Endothelial cell of umbilical vein (primary cell): ENCODE data around the gene ZNF778. TPM values are rescaled to one million over a fixed set of nuclear protein-coding genes. Genes with fewer than 3 reads are reported as not detected.

Source experiments
- BruUV-seq: library from RNA; stranded (reverse); fragments of 400-500 nt; replicated peaks from 2 replicates; lab custom pipeline; 2021; lab: Mats Ljungman, UMichigan
- CTCF ChIA-PET: fragments of 300-600, 350-600 bp; sonication (Branson Sonifier 250); formaldehyde crosslinking; loops from one replicate; lab custom pipeline; 2021; ENCODE audit warnings: antibody characterized with exemption, inconsistent platforms; lab: Charles Lee
- POLR2A ChIA-PET: fragments of 300-600, 350-600 bp; sonication (Branson Sonifier 250); formaldehyde crosslinking; loops from one replicate; lab custom pipeline; 2021; ENCODE audit warnings: antibody characterized with exemption, inconsistent platforms; lab: Charles Lee
- DNase-seq: peaks from one replicate; pipeline ENCODE4 v3.0.0-alpha.2; 2011; ENCODE audit warnings: low read depth, low spot score
- FAIRE-seq: peaks from 2 replicates; lab custom pipeline; 2011; peaks lifted over from hg19 to GRCh38; lab: Jason Lieb, UNC
- H2AFZ ChIP-seq: 2 replicates; pipeline ENCODE4 v1.6.0; 2012; ENCODE audit warnings: low read depth, low read length, control low read depth, inconsistent platforms
- H3K27ac ChIP-seq: 2 replicates; pipeline ENCODE4 v1.5.1; 2011; ENCODE audit warnings: low read depth, mild to moderate bottlenecking, control low read depth, low read length, moderate library complexity; ENCODE audit not compliant: insufficient read depth
- H3K27me3 ChIP-seq, 2 experiments: 2 replicates each; pipeline versions ENCODE4 v1.6.0 to v1.6.1; 2011; ENCODE audit warnings: low read length in 2 of 2, mixed read lengths in 1 of 2; ENCODE audit not compliant: control insufficient read depth in 2 of 2, insufficient read depth in 2 of 2
- H3K36me3 ChIP-seq, 2 experiments: 2 replicates in 1 of 2; 3 replicates in 1 of 2; pipeline ENCODE4 v1.5.1; 2011; ENCODE audit warnings: low read length in 2 of 2, mild to moderate bottlenecking in 1 of 2, moderate library complexity in 1 of 2; ENCODE audit not compliant: control insufficient read depth in 2 of 2, insufficient read depth in 2 of 2; ENCODE audit errors: extremely low read depth in 1 of 2
- H3K4me1 ChIP-seq: 3 replicates; pipeline ENCODE4 v1.5.1; 2011; ENCODE audit warnings: mild to moderate bottlenecking, low read length; ENCODE audit not compliant: control insufficient read depth, insufficient read depth; ENCODE audit errors: extremely low read depth
- H3K4me2 ChIP-seq: 2 replicates; pipeline ENCODE4 v1.6.1; 2011; ENCODE audit warnings: low read length, control low read depth, mixed read lengths; ENCODE audit not compliant: insufficient read depth
- H3K4me3 ChIP-seq, 3 experiments: fragments of 200-600 bp in 1 of 3; sonication (generic), shearing (Covaris generic) in 1 of 3; replicated peaks in 1 of 3; 2 replicates each; pipeline ENCODE4 v1.5.1; 2011 to 2016; ENCODE audit warnings: control low read depth in 3 of 3, low read length in 3 of 3, mild to moderate bottlenecking in 2 of 3, inconsistent platforms in 1 of 3, low read depth in 1 of 3, moderate library complexity in 1 of 3; ENCODE audit not compliant: insufficient read depth in 1 of 3
- H3K79me2 ChIP-seq: 2 replicates; pipeline ENCODE4 v1.6.0; 2012; ENCODE audit warnings: low read length, inconsistent platforms; ENCODE audit not compliant: control insufficient read depth, insufficient read depth
- H3K9ac ChIP-seq: replicated peaks from 2 replicates; pipeline ENCODE3; 2011; ENCODE audit warnings: low read length, control low read depth; ENCODE audit not compliant: insufficient read depth; ENCODE audit errors: extremely low read depth
- H3K9me1 ChIP-seq: replicated peaks from 3 replicates; pipeline ENCODE4 v1.6.0; 2011; ENCODE audit warnings: mild to moderate bottlenecking, low read length; ENCODE audit not compliant: control insufficient read depth, insufficient read depth; ENCODE audit errors: extremely low read depth
- H3K9me3 ChIP-seq: replicated peaks from 2 replicates; pipeline ENCODE4 v1.5.1; 2012; ENCODE audit warnings: low read length, inconsistent platforms; ENCODE audit not compliant: control insufficient read depth, insufficient read depth
- H4K20me1 ChIP-seq: replicated peaks from 2 replicates; pipeline ENCODE3; 2011; ENCODE audit warnings: mild to moderate bottlenecking, low read length; ENCODE audit not compliant: control insufficient read depth, insufficient read depth; ENCODE audit errors: extremely low read depth
- CTCF ChIP-seq, 2 donors: IDR thresholded peaks; 1 replicate in 1 of 2; 2 replicates in 1 of 2; pipeline ENCODE4 v1.5.1; 2011; ENCODE audit warnings: low read length in 2 of 2, mild to moderate bottlenecking in 2 of 2, moderate library complexity in 2 of 2, control low read depth in 1 of 2, inconsistent platforms in 1 of 2, low read depth in 1 of 2; ENCODE audit not compliant: insufficient read depth in 1 of 2; ENCODE audit errors: extremely low read depth in 1 of 2
- EZH2 ChIP-seq: IDR thresholded peaks from 2 replicates; pipeline ENCODE4 v1.6.1; 2012; ENCODE audit warnings: borderline replicate concordance, low read depth, mild to moderate bottlenecking, moderate library complexity, low read length, inconsistent platforms; ENCODE audit not compliant: severe bottlenecking
- FOS ChIP-seq: IDR thresholded peaks from 2 replicates; pipeline ENCODE4 v1.6.1; 2011; ENCODE audit warnings: mild to moderate bottlenecking, low read length, moderate library complexity, borderline replicate concordance; ENCODE audit not compliant: insufficient read depth
- JUN ChIP-seq: IDR thresholded peaks from 2 replicates; pipeline ENCODE4 v1.6.1; 2011; ENCODE audit warnings: borderline replicate concordance, low read depth; ENCODE audit not compliant: insufficient read length, insufficient read depth
- MYC ChIP-seq: IDR thresholded peaks from one replicate; pipeline ENCODE4 v1.6.1; 2011; ENCODE audit warnings: mild to moderate bottlenecking, low read depth, low read length
- POLR2A ChIP-seq: IDR thresholded peaks from 2 replicates; pipeline ENCODE4 v1.6.1; 2012; ENCODE audit warnings: low read depth, mild to moderate bottlenecking, control low read depth, low read length
- POLR2AphosphoS5 ChIP-seq: IDR thresholded peaks from 2 replicates; pipeline ENCODE4 v1.6.1; 2012; ENCODE audit warnings: low read depth, mild to moderate bottlenecking, control low read depth, low read length, moderate library complexity; ENCODE audit not compliant: insufficient read depth
- dilution Hi-C: fragments of 300-500 bp; cut with MboI; formaldehyde crosslinking; loops from one replicate; pipeline ENCODE4 v1.15.0; 2019; ENCODE audit warnings: low sequenced_read_pairs; ENCODE audit not compliant: extremely low pct_ligation_motif_present
- intact Hi-C: fragments of 100-400 bp; cut with micrococcal nuclease; formaldehyde crosslinking; loops from one replicate; pipeline ENCODE4 v1.10.0; 2022
- polyA plus RNA-seq, 4 experiments: library from polyadenylated mRNA; depleted of rRNA in 3 of 4; stranded (reverse) in 3 of 4; unstranded in 1 of 4; fragments of >200 nt; gene quantifications; 2 replicates each; pipeline versions ENCODE4 v1.2.1 to v1.2.3, GENCODE V29; 2011 to 2012; ENCODE audit warnings: missing spikeins in 1 of 4
- total RNA-seq: library from RNA; stranded (reverse); gene quantifications from 2 replicates; pipeline ENCODE4 v1.2.3, GENCODE V29; 2021

The ZNF778 gene
- total and polyA plus RNA-seq, 2 donors (not counting 3 experiments of a cell fraction or from before 2014, with no cell fraction given) = 3.8 to 10.9 TPM

DNA sequence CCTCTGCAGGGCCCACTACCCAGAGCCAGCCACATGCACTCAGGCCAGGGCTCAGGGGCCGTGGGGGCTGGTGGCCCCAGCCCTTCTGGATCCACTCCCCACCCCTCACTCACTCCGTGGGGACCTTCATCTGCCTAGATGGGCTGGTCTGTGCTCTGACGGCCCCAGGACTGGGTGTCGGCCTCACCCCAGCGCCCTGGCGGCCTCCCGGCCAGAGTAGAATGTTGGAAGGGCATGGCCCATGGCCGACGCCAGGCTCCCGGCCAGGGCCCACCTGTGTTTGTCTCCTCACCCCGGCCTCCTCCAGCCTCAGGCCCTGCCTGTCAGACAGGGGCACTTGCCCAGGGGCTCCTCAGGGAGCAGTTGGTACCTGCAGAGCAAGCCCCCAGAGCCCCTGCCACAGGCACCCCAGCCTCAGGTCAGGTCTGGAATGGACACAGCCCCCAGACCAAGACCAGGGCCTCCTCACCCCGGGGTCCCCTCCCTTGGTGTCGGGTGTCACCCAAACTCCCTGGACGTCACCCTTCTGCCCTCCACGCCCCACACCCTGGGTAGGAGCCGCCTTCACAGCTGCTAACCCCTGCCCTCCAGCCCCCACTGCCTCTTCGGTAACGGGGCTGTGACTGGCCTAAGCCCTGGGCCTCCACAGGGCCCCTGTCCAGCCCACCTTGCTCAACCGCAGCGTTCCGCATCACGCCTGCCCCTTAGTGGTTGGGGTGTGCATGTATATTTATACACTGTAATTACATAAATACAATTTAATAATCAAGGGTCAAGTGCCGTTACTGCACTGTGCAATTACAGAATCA is 48.9 kb upstream of the ZNF778 start:
- Histone ChIP-seq H2AFZ (no peak overlapping the region), H3K79me2 (no peaks in the 10 kb centered on the region), H3K36me3 (no peaks in the 10 kb centered on the region), H3K4me3 (no peak overlapping the region), H3K4me1 (peaks cover 3% of the 10 kb centered on the region), H3K9ac (no peak overlapping the region), H3K9me3 (no peaks in the 10 kb centered on the region), H3K9me1 (no peaks in the 10 kb centered on the region), H3K27me3 (peaks cover 0 to 3% of the 10 kb centered on the region in 2 experiments), H3K4me2 (no peak overlapping the region), H3K27ac (no peak overlapping the region), H4K20me1 (no peaks in the 10 kb centered on the region)
- no TSS peak for BruUV-seq
- intact Hi-C loops (loop anchor here (5.0 kb wide), 1 partner anchor 226 kb away; no protein-coding TSS in a partner anchor), dilution Hi-C loops (no loop called here)
- TF ChIP-seq JUN (no peak), FOS (no peak), POLR2AphosphoS5 (no peak), POLR2A (no peak), EZH2 (no peak), CTCF (IDR thresholded peaks at IDR 0.05; ENCODE audit: extremely low read depth in 1 of 2, insufficient read depth in 1 of 2, low read depth in 1 of 2, low read length in 2 of 2) (no peak), MYC (no peak)
- ChIA-PET POLR2A (no interaction called here), CTCF (interaction anchor here (2.9 kb wide), 1 partner anchor 431 kb away, joined by 23 read pairs; no protein-coding TSS in a partner anchor)
- FAIRE-seq (no peak), DNase-seq (no peak)
